HCEC 1CT (cell line): ENCODE measurements around the gene AGBL1.
"Not testable (repeated sequence)": the region's sequence is repeated elsewhere in the genome, so short reads cannot be mapped to it uniquely, and the experiment has no call there.

ENCODE experiments used
- DNase-seq: peaks from one replicate; pipeline ENCODE4 v3.0.0-alpha.2; 2017

Gene AGBL1

GRCh38 chr15:86846036-86846435 lies 766.4 kb downstream of the AGBL1 start:
- no peak for DNase-seq

- DNase-seq = no peak
Observed at GRCh38 chr15:86849136-86849535, 769.5 kb downstream of the AGBL1 start.

DNA sequence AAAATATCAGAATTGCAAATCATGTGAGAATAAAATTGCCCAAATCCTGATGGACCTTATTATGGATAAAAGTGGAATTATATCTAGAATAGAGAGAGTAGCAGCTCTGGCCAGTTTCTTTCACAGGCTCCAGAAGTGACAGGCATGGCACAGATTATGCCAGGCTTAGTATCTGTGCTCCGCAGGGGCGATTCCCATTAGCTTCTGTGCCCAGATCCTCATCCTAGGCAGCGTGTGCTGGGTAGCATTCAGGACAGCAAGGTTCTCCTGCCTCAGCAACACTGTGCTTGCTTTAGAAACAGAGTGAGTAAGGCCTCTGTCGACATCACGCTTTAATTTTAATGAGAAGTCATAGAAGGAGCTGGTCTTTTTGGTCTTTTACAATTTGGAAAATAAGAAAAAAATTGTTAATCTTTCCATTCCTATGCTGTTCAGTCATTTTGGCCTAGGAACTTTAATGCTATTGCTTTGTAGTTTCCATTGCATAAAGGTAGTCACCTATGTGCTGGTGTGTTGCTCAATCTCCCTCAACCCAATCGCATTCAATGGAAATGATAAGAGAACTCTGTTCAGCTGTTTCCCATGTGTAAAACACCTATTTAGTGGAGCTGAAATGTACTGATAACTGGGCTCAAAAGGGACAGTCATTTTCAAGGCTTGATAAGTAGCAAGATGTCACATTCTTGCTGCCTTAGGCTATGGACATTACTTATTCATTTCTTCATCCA lies 770.1 kb downstream of the AGBL1 start:
- DNase-seq = no peak

- no peak for DNase-seq
Observed at GRCh38 chr15:86850939-86851338, 771.3 kb downstream of the AGBL1 start.

DNA sequence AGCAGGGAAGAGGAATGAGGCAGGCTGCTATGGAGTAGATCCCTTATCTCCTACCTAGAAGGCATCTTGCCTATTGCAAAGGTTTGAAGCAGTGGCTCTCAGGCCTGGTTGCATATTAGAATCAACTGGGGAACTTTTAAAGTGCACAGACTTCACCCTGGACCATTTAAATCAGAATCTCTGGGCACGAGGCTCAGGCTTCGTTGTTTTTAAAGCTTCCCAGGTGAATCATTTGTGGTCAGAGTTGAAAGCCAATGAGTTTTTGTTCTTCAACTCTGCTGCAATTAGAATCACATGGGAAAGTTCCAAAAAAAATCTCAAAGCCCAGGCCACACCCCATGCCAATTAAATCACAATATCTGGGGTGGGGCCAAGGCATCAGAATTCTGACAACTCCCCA lies 773.1 kb downstream of the AGBL1 start:
- no peak for DNase-seq

DNA sequence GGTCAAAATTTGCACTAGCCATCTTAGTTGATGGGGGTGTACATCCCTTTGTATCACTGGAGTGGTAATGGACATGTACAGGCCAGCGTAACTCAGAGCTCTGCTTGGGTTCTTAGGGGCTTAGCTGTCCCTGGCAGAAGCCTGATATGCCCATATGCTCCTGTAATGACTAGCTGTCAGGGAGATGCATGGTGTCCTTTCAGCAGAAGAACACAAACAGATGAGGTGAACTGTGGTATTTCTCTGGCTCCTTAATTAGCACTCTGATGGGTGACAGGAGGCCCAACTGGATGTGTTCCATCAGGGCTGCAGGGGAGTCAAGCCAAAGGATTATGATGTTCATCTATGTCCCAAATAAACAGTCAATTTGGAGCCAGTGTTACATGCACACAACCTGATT lies 774.5 kb downstream of the AGBL1 start:
- DNase-seq = no peak

- no peak for DNase-seq
Observed at GRCh38 chr15:86855307-86856291, 775.9 kb downstream of the AGBL1 start.

DNA sequence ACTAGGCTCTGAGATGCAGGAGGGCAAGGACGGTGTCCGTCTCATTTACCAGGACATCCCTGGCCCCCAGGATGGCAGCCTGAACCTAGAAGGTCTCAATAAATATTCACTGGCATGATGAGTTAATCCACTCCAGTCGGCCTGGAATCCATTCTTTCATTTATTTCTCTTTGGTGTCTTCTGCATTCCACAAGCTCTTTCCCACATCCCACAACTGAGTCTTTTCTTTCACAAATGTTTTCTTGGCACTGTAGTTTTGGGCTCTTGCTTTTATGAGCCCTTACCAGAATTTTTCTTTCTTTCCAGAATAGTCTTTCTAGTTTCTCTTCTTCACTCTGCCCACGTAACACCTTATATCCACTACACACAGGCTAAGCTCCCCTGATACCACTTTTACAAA lies 778.0 kb downstream of the AGBL1 start:
- DNase-seq = no peak

DNA sequence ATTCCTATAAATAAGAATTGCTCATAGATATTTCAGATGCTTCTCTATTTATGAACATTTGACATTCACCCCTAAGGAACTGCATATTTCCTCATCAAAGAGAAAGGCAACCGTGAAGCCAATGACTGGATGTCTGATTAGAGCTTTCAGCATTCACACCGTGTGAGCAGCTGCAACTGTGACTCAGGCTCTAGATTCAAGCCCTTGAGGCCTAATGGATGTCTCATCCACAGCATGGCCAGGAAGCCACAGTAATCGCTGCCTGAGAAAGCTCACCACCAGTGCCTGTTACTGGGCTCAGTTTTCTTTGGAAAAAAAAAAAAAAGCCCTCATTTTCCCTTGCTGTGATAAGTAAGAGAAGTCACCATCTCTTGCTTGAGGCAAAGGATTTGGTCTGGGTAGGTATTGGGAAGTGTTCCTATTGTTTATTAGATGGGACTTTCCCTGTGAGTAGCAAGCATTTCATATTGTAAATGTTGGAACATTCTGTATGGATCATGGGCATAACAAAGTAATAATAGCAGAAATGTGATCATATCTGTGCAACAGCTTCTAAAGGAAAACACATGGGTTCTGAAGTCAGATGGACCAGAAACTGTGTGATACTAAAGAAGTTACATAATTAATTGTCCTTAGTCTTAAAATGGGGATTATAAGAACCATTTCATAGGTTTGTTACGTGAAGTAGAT lies 783.7 kb downstream of the AGBL1 start:
- DNase-seq = no peak

GRCh38 chr15:86865920-86866319 lies 786.2 kb downstream of the AGBL1 start:
- DNase-seq = no peak

- DNase-seq = no peak
Observed at GRCh38 chr15:86870846-86871245, 791.2 kb downstream of the AGBL1 start.

DNA sequence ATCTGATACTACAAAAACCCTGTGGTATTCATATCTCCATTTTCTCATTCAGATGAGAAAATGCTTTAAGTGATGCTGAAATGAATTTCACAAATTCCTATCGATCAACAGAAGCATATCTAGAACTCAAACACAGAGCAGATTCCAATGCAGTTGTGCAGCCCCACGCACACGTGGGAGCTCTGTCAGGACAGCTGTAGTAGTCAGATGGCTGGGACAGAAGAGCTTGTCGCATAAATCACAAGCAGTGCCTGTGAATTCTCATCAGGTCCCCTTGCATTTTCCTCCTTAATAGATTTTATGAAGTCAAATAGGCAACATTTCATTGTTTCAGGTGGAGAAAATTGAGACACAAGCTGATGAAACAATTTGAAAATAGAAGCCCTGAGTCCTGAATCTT lies 792.3 kb downstream of the AGBL1 start:
- no peak for DNase-seq

DNA sequence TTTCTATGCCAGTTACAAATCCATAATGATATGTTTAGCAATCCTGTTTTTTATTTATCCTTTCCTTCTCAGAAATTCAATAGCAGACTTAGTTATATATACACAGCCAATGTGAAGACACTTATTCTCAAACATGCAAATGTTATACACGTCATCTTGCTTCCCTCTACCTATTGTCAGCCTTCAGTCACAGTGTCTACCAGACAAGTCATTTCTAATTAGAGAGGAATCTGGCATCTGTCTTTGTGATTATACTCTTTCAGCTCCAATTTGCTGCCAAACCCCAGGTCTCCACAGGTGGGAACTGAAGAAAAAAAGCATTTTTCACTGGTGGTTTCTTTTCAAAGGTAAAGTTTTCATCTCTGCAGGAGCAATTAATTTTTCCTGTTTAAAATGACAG lies 793.1 kb downstream of the AGBL1 start:
- no peak for DNase-seq

GRCh38 chr15:86875067-86875466 lies 795.4 kb downstream of the AGBL1 start:
- no peak for DNase-seq

DNA sequence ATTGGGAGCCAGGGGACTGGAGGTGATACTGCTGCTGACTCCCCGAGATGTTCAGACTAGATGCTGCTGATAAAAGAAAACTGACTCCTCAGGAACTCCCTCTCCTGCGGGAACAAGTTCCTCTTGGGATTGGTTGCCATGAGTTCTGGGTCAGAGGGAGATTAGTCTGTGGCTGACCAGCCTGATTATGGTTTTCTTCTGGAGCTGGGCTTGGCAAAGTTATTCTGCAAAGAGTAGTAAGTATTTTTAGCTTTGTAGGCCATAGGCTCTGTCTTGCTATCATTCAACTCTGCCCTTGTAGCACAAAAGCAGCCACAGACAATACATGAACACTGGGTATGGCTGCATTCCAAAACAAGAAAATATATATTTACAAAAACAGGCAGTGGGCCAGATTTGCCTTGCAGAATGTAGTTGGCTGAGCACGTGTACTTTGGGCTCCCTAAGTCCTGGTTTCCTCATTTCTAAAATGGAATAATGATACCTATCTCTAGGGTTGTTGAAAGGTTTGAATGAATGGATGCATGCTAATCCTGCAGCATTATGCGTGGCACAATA lies 796.8 kb downstream of the AGBL1 start:
- no peak for DNase-seq

DNA sequence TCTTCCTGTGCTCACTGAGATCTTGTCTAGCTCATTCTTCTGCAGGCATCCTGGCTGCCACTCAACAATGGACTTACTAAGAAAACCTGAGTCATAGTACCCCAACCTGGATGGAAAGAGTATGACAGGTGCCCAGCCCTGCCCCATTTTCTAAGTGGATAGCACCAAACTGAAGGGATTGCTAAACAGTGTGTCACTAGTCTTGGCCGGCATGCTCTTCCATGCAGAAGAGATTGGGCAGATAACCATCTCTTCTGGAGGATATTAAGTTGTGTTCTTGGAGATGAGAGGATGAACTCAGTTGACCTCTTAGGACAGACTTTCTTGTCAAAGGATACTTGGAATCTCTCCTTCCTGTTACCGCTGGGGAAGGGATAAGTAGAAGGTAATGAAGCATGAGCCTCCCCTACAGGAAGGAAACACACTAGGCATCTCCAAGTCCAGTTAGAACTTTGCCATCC lies 797.5 kb downstream of the AGBL1 start:
- DNase-seq = no peak

DNA sequence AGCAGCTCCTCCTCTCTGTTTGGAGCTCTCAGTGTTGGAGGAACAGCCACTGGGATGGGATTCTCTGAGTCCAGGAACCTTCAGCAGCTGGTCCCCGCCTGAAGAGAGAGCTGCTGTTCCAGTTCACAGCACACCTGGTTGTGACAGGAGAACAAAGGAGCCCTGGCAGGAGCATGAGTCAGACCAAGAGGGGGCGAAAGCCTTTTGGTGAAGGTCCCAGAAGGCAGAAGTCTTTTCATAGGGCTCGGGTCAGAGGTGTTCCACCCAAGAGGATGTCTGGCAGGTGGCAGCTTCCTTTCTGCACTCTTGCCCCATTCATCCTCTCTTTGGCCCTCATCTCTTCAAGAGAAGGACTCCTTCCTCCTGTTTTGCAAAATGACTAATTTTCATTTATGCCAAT lies 799.2 kb downstream of the AGBL1 start:
- DNase-seq = not testable (repeated sequence)

- no peak for DNase-seq
Observed at GRCh38 chr15:86879250-86880229, 799.9 kb downstream of the AGBL1 start.

- no peak for DNase-seq
Observed at GRCh38 chr15:86885616-86886015, 805.9 kb downstream of the AGBL1 start.

GRCh38 chr15:86892774-86893449 lies 813.2 kb downstream of the AGBL1 start:
- no peak for DNase-seq

GRCh38 chr15:86894269-86894668 lies 814.6 kb downstream of the AGBL1 start:
- DNase-seq = no peak
